Measurements from ENCODE around the gene GAB2. TPM values are rescaled to one million over a fixed set of nuclear protein-coding genes. Genes with fewer than 3 reads are reported as not detected.

Gene GAB2
- total and polyA plus RNA-seq, 10 of the 15 experiments (the other 5 are each of a cell fraction or from before 2014, with no cell fraction given): 0.69 to 12.6 (median 3.8) TPM

DNA sequence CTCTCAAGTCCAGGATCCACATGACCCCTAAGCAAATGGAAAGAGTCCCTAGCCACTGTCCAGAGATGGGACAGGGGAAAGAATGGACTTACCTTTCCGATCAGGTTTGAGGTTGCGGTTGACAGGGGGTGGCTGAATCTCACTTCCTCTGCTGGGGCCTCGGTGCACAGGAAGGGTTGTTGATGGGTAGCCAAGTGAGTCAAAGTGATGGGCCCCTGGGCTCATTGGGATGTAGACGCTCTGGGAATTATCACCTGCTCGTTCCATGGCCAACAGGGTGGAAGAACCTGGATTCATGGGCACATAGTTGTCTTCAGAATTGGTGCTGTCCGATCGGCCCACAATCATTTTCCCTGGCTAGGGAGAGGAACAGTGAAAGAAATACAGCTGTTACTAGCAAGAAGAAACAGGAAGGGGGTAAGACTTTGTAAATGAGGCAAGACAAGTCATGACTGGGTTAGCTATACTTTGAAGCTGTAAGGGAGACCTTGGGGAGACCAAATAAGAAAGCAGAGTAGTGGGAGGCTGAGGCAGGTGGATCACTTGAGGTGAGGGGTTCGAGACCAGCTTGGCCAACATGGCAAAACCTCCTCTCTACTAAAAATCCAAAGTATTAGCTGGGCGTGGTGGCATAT lies 194.2 kb downstream of the GAB2 start (continued):
- TF ChIP-seq ZZZ3 (IDR thresholded peaks at IDR 0.05; ENCODE audit: control insufficient read depth, insufficient read length, low read depth): no peak
- peak; percentile 80; the same call in 1 of the 2 replicates for TF ChIP-seq PAX5 (IDR thresholded peaks at IDR 0.05; ENCODE audit: borderline replicate concordance, low read depth, low read length)
- TF ChIP-seq HSF1 (IDR thresholded peaks at IDR 0.05; ENCODE audit: low read depth, low read length): no peak
- TF ChIP-seq, protein P1, sequence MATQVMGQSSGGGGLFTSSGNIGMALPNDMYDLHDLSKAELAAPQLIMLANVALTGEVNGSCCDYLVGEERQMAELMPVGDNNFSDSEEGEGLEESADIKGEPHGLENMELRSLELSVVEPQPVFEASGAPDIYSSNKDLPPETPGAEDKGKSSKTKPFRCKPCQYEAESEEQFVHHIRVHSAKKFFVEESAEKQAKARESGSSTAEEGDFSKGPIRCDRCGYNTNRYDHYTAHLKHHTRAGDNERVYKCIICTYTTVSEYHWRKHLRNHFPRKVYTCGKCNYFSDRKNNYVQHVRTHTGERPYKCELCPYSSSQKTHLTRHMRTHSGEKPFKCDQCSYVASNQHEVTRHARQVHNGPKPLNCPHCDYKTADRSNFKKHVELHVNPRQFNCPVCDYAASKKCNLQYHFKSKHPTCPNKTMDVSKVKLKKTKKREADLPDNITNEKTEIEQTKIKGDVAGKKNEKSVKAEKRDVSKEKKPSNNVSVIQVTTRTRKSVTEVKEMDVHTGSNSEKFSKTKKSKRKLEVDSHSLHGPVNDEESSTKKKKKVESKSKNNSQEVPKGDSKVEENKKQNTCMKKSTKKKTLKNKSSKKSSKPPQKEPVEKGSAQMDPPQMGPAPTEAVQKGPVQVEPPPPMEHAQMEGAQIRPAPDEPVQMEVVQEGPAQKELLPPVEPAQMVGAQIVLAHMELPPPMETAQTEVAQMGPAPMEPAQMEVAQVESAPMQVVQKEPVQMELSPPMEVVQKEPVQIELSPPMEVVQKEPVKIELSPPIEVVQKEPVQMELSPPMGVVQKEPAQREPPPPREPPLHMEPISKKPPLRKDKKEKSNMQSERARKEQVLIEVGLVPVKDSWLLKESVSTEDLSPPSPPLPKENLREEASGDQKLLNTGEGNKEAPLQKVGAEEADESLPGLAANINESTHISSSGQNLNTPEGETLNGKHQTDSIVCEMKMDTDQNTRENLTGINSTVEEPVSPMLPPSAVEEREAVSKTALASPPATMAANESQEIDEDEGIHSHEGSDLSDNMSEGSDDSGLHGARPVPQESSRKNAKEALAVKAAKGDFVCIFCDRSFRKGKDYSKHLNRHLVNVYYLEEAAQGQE (IDR thresholded peaks at IDR 0.05; ENCODE audit: low read depth, low read length): no peak
- TF ChIP-seq POU2F2 (IDR thresholded peaks at IDR 0.05; ENCODE audit: borderline replicate concordance, low read depth, low read length): peak; percentile 49; the same call in 1 of the 3 replicates
- 0 out of 2 replicates have a peak, but pooled peaks have one; percentile 46 for TF ChIP-seq ZNF217 (IDR thresholded peaks at IDR 0.05)
- TF ChIP-seq IKZF2 (IDR thresholded peaks at IDR 0.05): peak; percentile 91
- TF ChIP-seq MTA2 (IDR thresholded peaks at IDR 0.05; ENCODE audit: low read depth): peak; percentile 72
- TF ChIP-seq ETV6 (conservative IDR thresholded peaks at IDR 0.05 in 1 of 2, IDR thresholded peaks at IDR 0.05 in 1 of 2; ENCODE audit: borderline replicate concordance in 1 of 2, low read depth in 1 of 2): peak in 1 of 2 experiments; percentile 81; a peak in 2 of 4 replicates
- TF ChIP-seq FOS (IDR thresholded peaks at IDR 0.05; ENCODE audit: borderline replicate concordance, extremely low read depth, insufficient read length): no peak
- no peak for TF ChIP-seq PRDM15 (CRISPR knock-in tag; IDR thresholded peaks at IDR 0.05)
- TF ChIP-seq SMC3 (IDR thresholded peaks at IDR 0.05; ENCODE audit: borderline replicate concordance, low read length): 0 out of 2 replicates have a peak, but pooled peaks have one; percentile 1
- peak; percentile 86; the same call in 1 of the 2 replicates for TF ChIP-seq IRF4 (IDR thresholded peaks at IDR 0.05; ENCODE audit: low read depth, low read length)
- peak in 1 of 2 experiments; percentile 78; a peak in 2 of 3 replicates for TF ChIP-seq EGR1 (IDR thresholded peaks at IDR 0.05; ENCODE audit: borderline replicate concordance in 1 of 2, low read depth in 2 of 2, low read length in 2 of 2)
- peak; percentile 99 for TF ChIP-seq RUNX3 (IDR thresholded peaks at IDR 0.05; ENCODE audit: low read length)
